Prostate gland (tissue), 2 donors: ENCODE measurements around the gene ITPR2. TPM values are rescaled to one million over a fixed set of nuclear protein-coding genes. Genes with fewer than 3 reads are reported as not detected.

ENCODE experiments used
- DNase-seq: peaks from one replicate; pipeline ENCODE4 v3.0.0-alpha.2; 2019; ENCODE audit warnings: low spot score
- H3K27ac ChIP-seq, 2 donors: fragments of 200-600 bp; sonication (generic); 2 replicates each; pipeline ENCODE4 v1.5.1; 2017 to 2019
- H3K27me3 ChIP-seq: fragments of 200-600 bp; sonication (generic); replicated peaks from 2 replicates; pipeline ENCODE4 v1.5.1; 2019; ENCODE audit not compliant: insufficient read depth
- H3K36me3 ChIP-seq, 2 donors: fragments of 200-600 bp; sonication (generic); 1 replicate in 1 of 2; 2 replicates in 1 of 2; pipeline versions ENCODE4 v1.5.1 to v1.8.1; 2017 to 2019
- H3K4me1 ChIP-seq: fragments of 200-600 bp; sonication (generic); replicated peaks from 2 replicates; pipeline ENCODE4 v1.5.1; 2019
- H3K4me3 ChIP-seq, 2 donors: fragments of 200-600 bp; sonication (generic); 2 replicates each; pipeline ENCODE4 v1.5.1; 2017 to 2019
- H3K9me3 ChIP-seq: fragments of 200-600 bp; sonication (generic); 2 replicates; pipeline ENCODE4 v1.5.1; 2017
- POLR2A ChIP-seq: fragments of 450-650 bp; IDR thresholded peaks from one replicate; pipeline ENCODE4 v1.6.1; 2016; ENCODE audit warnings: antibody characterized with exemption, mild to moderate bottlenecking
- POLR2AphosphoS5 ChIP-seq: sonication (generic); formaldehyde crosslinking; IDR thresholded peaks from one replicate; pipeline ENCODE4 v1.6.1; 2017; ENCODE audit warnings: antibody characterized with exemption
- WGBS: methylation state at CpG from one replicate; pipeline ENCODE4 v1.1.5; 2018; 5-methylcytosine and 5-hydroxymethylcytosine counted together
- intact Hi-C: fragments of 100-400 bp; cut with DNase I; formaldehyde crosslinking; loops from one replicate; pipeline ENCODE4 v1.14.2; 2022
- total RNA-seq, 2 donors: library from RNA; depleted of rRNA; stranded (reverse); fragments of >200 nt; gene quantifications; one replicate each; pipeline ENCODE4 v1.1.0, GENCODE V29; 2016
- TF ChIP-seq, protein P1 (sequence below), 4 experiments: fragments of 200-600 bp in 2 of 4; fragments of 450-650 bp in 2 of 4; sonication (generic) in 2 of 4; IDR thresholded peaks; 1 replicate in 3 of 4; 2 replicates in 1 of 4; pipeline ENCODE4 v1.5.1; 2016 to 2019; ENCODE audit warnings: antibody characterized with exemption in 4 of 4, mild to moderate bottlenecking in 2 of 4, moderate library complexity in 2 of 4

ITPR2 gene
- total RNA-seq, 2 donors from 2014 or later = 30.0 to 44.4 TPM

DNA sequence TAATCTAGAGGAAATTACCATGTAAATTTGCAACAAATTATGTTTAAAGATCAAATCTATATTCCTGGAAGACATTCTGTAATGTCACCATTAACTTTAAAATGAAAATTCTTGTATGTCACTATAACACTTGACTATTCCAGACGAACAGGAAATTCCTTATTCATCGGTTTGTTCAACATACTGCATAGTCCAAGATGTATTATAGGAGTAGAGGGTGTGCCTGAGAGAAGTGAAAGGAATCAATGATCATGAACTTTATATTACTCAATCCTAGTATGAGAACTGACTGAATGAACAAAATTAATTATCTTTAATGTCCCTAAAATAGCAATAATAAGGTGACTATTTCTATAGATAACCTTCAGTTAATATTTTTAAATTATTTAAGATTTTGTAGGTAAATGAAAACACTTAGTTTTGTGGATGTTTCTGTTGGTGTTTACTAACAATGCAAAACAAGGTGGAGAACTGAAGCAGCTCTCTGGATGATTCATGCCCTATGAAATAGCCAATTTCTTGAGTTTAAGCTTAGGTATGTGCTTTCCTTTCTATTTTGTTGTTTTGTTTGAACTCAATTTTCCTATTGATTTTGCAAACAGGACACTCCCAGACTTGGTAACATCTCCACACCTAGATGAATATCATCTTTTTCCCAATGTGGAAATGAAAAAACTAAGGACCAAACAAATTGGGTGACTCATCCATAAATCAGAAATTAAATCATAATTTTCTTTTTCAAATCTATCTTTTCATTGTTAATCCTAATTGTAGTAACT lies 18.2 kb upstream of the ITPR2 start:
- Histone ChIP-seq H3K4me1 (no peaks in the 10 kb centered on the region), H3K36me3 (no peaks in the 10 kb centered on the region), H3K9me3 (no peaks in the 10 kb centered on the region), H3K27ac (no peak overlapping the region), H3K27me3 (no peaks in the 10 kb centered on the region), H3K4me3 (no peak overlapping the region)
- TF ChIP-seq, protein P1, sequence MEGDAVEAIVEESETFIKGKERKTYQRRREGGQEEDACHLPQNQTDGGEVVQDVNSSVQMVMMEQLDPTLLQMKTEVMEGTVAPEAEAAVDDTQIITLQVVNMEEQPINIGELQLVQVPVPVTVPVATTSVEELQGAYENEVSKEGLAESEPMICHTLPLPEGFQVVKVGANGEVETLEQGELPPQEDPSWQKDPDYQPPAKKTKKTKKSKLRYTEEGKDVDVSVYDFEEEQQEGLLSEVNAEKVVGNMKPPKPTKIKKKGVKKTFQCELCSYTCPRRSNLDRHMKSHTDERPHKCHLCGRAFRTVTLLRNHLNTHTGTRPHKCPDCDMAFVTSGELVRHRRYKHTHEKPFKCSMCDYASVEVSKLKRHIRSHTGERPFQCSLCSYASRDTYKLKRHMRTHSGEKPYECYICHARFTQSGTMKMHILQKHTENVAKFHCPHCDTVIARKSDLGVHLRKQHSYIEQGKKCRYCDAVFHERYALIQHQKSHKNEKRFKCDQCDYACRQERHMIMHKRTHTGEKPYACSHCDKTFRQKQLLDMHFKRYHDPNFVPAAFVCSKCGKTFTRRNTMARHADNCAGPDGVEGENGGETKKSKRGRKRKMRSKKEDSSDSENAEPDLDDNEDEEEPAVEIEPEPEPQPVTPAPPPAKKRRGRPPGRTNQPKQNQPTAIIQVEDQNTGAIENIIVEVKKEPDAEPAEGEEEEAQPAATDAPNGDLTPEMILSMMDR (IDR thresholded peaks at IDR 0.05) = no peak
- TF ChIP-seq POLR2AphosphoS5 (no peak), POLR2A (no peak)
- WGBS = 25% methylated on average over 2 of the region's 2 CpGs
- intact Hi-C loops = loop anchor here (10.0 kb wide), 1 partner anchor 164 kb away; the partner anchor contains the start of gene TM7SF3
- no peak for DNase-seq

DNA sequence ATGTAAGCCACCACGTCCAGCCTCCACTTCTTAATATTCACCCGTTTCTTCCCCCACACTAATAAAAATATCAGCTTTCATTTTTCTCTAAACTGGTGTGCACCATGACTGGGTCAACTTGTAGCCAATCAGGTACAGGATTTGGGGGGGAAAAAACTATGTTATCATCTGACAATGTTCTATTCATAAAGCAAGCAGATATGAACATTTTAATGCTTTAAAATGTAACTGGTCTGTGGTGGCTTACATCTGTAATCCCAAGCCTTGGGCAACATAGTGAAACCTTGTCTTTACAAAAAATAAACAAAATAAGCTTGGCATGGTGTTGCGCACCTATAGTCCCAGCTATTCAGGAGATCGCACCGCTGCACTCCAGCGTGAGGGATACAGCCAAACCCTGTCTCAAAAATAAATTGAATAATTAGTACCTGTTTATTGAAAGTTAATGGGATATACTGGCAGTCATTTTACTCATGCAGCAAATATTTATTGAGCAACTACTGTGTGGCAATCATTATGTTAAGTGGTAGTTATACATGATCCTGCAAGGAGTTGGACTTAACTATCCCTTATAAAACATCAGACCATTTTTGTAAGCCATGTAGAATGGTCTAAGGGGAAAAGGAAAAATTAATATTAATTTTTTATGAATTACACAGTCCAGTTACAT lies 15.3 kb upstream of the ITPR2 start:
- intact Hi-C loops = no loop called here
- TF ChIP-seq, protein P1 (IDR thresholded peaks at IDR 0.05) = no peak
- TF ChIP-seq POLR2A = no peak
- no peak for TF ChIP-seq POLR2AphosphoS5
- 93% methylated on average over 6 of the region's 6 CpGs for WGBS

DNA sequence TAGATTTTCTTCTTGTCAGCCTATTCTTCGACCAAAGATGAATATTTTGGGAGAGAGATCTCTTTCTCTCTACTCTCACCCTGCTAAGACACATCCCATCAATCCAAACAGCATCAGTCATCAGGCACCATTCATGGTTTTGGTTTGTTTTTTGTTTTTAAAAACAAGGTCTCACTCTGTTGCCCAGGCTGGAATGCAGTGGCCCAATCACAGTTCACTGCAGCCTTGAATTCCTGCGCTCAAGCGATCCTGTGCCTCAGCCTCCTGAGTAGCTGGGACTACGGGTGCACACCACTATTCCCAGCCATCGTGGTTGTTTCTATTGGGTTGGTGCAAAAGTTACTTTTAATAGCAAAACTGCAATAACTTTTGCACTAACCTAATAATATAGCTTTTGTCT lies 14.4 kb upstream of the ITPR2 start:
- no peaks in the 10 kb centered on the region for H3K4me1 ChIP-seq
- H3K27me3 ChIP-seq = no peaks in the 10 kb centered on the region
- no peak overlapping the region for H3K4me3 ChIP-seq
- TF ChIP-seq, protein P1 (IDR thresholded peaks at IDR 0.05) = no peak
- TF ChIP-seq POLR2AphosphoS5 = no peak
- TF ChIP-seq POLR2A = no peak
- H3K36me3 ChIP-seq = no peaks in the 10 kb centered on the region
- intact Hi-C loops = no loop called here
- no peaks in the 10 kb centered on the region for H3K9me3 ChIP-seq
- WGBS = 97% methylated on average over 5 of the region's 5 CpGs
- H3K27ac ChIP-seq = no peak overlapping the region
- no peak for DNase-seq

More for the DNA sequence above, 15.3 kb upstream of the ITPR2 start:
- H3K27me3 ChIP-seq = no peaks in the 10 kb centered on the region
- no peak overlapping the region for H3K27ac ChIP-seq
- no peaks in the 10 kb centered on the region for H3K36me3 ChIP-seq
- no peaks in the 10 kb centered on the region for H3K9me3 ChIP-seq
- no peaks in the 10 kb centered on the region for H3K4me1 ChIP-seq
- H3K4me3 ChIP-seq = no peak overlapping the region
- DNase-seq = no peak

DNA sequence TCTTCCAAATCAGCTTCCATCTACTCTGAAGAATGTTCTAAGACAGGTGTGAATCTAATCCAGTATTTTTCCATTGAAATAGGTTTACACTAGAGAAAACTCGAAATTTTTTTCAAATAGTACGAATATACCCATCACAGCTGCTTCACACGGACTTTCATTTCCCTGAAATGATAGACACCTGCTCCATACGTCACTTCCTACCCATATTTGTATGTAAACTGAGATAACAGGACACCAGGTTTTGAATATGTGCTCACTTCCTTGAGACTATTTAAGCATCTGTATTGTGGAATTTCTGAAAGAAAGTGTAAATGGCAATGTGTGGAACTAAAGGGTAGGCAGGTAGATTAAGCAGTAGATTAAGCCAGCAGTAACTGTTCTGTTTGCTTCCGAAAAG lies 13.4 kb upstream of the ITPR2 start:
- no peaks in the 10 kb centered on the region for H3K4me1 ChIP-seq
- DNase-seq = no peak
- H3K27ac ChIP-seq = no peak overlapping the region
- H3K4me3 ChIP-seq = no peak overlapping the region
- H3K9me3 ChIP-seq = no peaks in the 10 kb centered on the region
- WGBS = 81% methylated on average over 5 of the region's 5 CpGs
- no peak for TF ChIP-seq POLR2AphosphoS5
- intact Hi-C loops = no loop called here
- no peaks in the 10 kb centered on the region for H3K36me3 ChIP-seq
- no peaks in the 10 kb centered on the region for H3K27me3 ChIP-seq

DNA sequence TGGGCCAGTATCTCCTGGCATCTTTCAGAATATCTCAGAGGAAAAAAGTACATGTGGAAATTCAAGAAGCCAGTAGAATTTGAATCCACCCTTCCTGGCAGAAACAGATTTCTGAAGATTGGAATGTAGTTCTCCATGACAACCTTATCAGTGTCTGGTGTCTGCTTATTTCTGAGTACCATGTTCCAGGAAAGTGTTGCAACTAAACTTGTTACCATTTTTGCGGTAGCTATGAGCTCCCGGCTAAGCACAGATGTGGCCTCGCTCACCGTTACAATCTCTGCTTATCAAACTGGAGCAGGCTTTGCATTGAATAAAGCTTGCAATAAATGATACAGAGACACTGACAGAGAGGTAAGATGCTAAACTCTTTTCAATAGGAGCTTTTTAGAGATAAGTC lies 13.0 kb upstream of the ITPR2 start:
- DNase-seq = no peak
- WGBS = 25% methylated on average over 4 of the region's 4 CpGs
- TF ChIP-seq, protein P1 (IDR thresholded peaks at IDR 0.05) = no peak
- TF ChIP-seq POLR2AphosphoS5 = peak; percentile 37
- no peak for TF ChIP-seq POLR2A
- H3K4me3 ChIP-seq = no peak overlapping the region
- no peaks in the 10 kb centered on the region for H3K27me3 ChIP-seq
- H3K4me1 ChIP-seq = no peaks in the 10 kb centered on the region
- no peak overlapping the region for H3K27ac ChIP-seq
- H3K36me3 ChIP-seq = no peaks in the 10 kb centered on the region
- no peaks in the 10 kb centered on the region for H3K9me3 ChIP-seq
- intact Hi-C loops = no loop called here
